ENCODE measurements around the gene TBCD.
"Not testable (repeated sequence)": the region's sequence is repeated elsewhere in the genome, so short reads cannot be mapped to it uniquely, and the experiment has no call there.

TBCD gene

DNA sequence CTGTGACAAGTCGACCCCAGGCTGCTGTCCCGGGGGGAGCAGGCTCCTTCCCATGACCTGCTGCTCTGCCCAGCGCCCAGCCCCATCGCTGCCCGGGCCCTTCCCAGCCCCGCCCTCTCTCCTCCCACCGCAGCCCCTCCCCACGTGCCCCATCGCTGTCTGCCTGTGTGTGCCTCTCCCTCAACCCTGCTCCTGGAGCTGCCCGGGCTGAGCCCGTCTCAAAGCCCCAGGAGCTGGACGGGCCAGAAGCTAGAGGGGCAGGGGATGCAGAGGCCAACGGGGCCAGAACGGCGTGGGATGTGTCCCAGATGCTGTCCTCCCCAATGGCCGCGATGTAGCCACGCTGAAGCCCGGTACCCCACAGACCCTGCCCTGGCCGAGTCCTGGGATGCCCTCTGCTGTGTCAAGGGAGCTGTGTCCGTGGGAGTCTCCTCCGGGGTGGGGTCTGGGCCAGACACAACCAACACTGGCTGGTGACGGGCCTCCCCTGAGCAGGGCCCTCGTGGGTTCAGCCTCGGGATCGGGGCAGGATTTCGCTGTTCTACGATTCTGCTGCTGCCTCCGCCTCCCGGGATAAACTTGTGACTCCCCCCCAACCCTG is 206.2 kb downstream of the TBCD start:
- no peak for DNase-seq (ENCODE audit: low read depth in 2 of 2)

DNA sequence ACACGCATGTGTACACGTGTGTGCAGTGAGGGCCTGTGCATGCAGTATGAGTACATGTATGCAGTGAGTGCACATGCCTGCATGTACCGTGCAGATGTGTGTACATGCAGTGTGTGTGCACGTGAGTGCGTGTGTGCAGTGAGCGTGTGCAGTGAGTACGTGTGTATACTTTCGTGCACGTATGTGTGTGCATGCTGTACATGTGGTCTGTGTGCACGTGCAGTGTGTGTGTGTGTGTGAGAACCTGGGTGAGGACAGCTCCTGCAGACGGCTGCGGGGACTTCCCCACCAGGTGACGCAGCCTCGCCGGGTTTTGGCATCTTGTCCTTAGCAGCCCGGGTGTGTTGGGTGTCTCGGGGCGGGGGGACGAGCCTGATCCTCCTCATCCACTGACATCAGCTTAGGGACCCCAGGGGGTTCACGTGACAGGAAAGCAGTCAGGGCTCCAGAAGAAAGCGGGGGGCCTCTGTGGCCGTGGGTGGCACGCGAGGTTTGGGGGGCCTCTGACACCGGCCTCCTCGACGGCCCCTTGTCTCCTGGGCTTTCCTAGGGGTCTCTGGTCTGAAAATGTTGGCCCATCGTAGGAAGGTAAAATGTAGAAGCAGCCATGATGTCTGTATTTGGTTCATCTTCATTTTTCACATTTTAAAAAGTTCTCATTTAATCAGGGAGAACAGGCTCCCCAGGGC is 207.5 kb downstream of the TBCD start:
- no peak for DNase-seq (ENCODE audit: low read depth in 2 of 2)

DNA sequence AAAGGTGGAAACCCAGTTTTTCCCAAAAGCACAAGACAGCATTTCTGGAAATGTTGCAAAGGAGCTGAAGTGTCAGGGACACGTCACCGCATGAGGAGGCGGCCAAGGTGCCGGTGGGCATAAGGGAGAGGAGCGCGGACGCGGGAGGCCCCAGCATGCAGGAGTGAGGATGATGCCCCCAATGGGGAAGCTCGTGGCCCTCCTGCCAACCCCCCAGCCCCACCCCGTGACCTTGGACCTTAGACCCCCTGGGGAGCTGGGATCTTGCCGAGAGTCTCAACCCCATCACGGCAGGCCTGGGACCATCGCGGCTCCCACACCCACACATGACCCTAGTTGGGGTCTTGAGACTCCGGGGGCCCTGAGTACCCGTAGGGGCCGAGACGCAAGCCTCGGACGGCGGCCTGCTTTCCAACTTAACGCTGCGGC is 208.1 kb downstream of the TBCD start:
- DNase-seq (ENCODE audit: low read depth in 2 of 2) = no peak

DNA sequence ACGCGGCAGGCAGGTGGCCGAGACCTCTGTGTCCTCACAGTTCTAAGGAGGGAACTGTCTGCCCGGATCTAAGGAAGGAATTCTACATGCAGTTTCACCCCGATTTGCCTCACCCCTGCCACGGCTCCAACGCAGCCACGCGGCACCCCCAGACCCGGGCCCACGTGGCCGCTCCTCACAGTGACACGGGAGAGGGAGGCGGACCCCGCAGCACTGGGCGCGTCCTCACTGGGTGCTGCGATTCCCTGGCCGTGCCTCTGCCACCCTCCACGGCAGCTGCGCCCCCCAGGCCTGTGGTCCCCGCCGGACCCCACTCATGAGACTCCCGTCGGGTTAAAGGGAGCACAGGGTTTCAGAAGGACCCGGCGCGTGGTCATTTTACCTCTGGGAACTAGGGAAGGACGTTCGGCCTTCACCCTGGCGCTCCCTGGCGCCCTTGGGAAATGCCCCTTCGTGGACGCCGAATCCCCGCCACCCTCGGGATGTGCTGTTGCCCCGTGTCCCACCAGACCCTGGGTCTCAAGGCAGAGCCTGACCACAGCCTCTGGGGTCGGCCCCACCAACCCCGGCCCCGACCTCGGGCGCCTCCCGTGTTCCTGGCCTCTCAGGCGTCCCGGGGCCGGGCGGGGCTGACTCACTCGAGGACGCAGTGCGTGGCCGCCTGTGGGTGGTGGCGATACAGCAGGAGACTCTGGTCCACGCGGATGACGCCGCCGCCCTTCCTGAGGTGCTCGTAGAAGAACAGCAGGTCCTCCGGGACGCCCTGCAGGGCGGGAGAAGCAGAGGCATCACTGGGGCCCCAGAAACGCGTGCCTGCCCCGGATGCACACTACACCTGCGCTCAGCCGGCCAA is 208.8 kb downstream of the TBCD start:
- DNase-seq (ENCODE audit: low read depth in 2 of 2) = no peak

- DNase-seq (ENCODE audit: low read depth in 2 of 2) = no peak
Measured at GRCh38 chr17:82961366-82962162, 209.7 kb downstream of the TBCD start.

GRCh38 chr17:82962163-82962720 is 210.4 kb downstream of the TBCD start:
- no peak for DNase-seq (ENCODE audit: low read depth in 2 of 2)

GRCh38 chr17:82963104-82963950 is 211.5 kb downstream of the TBCD start:
- DNase-seq (ENCODE audit: low read depth in 2 of 2) = peak; percentile 41 to 46

GRCh38 chr17:82964451-82964850 is 212.6 kb downstream of the TBCD start:
- DNase-seq (ENCODE audit: low read depth in 2 of 2) = not testable (repeated sequence)

DNA sequence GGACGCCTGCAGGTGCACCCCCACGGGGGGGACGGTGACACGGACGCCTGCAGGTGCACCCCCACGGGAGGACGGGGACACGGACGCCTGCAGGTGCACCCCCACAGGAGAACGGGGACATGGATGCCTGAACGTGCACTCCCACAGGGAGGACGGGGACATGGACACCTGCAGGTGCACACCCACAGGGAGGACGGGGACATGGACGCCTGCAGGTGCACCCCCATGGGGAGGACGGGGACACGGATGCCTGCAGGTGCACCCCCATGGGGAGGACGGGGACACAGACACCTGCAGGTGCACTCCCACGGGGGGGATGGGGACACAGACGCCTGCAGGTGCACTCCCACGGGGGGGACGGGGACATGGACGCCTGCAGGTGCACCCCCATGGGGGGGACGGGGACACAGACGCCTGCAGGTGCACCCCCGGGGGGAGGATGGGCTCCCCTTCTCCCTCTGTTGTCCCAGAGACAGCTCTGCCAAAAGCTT is 213.0 kb downstream of the TBCD start:
- DNase-seq (ENCODE audit: low read depth in 2 of 2) = no peak

DNA sequence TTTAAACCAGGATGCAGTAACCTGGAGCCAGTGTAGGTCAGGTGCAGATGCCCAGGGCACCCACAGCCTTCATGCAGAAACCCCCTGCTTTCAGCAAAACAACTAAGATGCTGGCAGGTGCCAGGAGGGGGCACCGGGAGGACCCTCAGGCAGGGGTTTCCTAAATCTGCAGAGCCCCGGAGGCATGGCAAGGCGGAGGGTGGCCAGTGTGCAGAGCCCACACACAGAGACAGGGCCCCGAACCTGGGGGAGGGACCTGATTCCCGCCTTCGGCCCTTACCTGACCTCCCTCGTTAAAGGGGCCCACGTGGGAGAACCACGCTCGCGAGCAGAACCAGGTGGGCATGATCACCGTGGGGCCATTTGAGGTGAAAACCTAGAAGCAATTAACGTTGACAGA is 213.5 kb downstream of the TBCD start:
- no peak for DNase-seq (ENCODE audit: low read depth in 2 of 2)

DNA sequence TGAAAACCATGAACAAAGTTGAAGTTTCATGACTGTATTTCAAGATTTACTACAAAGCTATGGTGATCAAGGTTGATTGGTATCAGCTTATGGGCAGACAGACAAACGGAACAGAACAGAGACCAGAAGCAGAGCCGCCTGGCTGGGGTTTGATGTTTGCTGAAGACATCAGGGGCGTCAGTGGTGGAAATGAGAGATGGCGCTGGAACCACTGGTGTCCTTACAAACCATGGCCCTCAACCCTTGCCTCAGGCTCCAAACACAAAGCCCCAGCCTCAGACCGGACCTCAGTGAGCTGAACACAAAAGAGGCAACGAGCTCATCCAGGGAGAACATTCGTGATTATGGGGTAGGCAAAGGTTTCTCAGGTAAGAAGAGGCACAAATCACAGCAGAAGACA is 214.6 kb downstream of the TBCD start:
- no peak for DNase-seq (ENCODE audit: low read depth in 2 of 2)

- no peak for DNase-seq (ENCODE audit: low read depth in 2 of 2)
Measured at GRCh38 chr17:82967268-82968032, 215.6 kb downstream of the TBCD start.

DNA sequence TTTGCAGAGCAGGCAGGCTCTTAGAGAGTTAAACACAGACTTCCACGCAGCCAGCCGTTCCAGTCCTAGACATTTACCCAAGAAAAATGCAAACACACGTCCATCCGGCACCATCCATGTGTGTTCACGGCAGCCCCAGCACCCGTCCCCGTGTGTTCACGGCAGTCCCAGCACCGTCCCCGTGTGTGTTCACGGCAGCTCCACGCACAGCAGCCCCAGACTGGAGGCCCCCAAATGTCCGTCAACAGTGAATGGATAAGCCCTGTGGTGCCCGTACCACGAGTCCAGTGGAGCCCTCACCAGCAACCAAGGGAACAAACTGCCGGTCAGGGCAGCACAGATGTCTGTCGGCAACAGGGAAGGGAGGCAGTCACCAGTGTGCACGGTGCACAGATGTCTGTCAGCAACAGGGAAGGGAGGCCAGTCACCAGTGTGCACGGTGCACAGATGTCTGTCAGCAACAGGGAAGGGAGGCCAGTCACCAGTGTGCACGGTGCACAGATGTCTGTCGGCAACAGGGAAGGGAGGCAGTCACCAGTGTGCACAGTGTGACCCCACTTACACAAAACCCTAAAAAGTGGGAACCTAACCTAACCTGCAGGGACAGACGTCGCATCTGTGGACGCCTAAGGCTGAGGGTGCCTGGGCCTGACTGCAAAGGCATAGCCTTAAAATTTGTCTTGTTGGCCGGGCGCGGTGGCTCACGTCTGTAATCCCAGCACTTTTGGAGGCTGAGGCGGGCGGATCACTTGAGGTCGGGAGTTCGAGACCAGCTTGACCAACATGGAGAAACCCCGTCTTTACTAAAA is 216.4 kb downstream of the TBCD start:
- DNase-seq (ENCODE audit: low read depth in 2 of 2) = not testable (repeated sequence)

- no peak for DNase-seq (ENCODE audit: low read depth in 2 of 2)
Measured at GRCh38 chr17:82970067-82970466, 218.2 kb downstream of the TBCD start.

GRCh38 chr17:82970818-82971590 is 219.1 kb downstream of the TBCD start:
- DNase-seq (ENCODE audit: low read depth in 2 of 2) = no peak

- no peak for DNase-seq (ENCODE audit: low read depth in 2 of 2)
Measured at GRCh38 chr17:82972836-82973372, 221.0 kb downstream of the TBCD start.

DNA sequence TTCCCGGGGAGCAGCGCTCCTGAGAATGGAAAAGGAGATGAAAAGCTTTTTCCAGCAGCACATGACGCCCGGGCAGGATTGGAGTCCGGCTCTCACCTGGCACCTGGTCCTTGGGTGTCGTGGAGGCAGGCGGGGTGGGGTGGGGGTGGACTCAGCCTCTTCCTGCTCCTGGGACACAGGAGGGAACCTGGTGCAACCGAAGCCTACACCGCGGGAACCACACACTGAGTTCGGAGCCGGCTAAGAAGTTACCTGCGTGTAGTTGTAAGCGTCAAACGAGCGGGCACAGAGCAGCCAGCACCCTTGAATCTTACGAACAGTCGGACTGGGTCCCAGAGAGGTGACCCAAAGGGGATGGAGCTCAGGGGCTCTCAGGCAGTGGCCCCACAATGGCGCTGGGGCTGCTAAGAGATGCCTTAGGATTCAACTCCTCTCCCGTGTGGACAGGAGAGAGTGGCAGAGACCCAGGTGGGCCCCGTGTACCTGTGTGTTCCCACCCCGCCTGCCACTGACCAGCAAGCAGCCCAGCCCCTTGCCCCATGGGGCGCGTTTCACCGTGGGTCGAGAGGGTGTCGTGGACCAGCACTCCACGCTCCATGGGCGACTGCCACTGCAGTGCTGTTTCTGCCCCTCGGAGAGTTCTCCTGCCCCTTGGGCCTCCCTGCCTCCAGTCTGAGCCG is 221.7 kb downstream of the TBCD start:
- no peak for DNase-seq (ENCODE audit: low read depth in 2 of 2)

All from fibroblast of skin of left quadriceps (primary cell).